GM12878 (cell line): ENCODE data around the gene LRP1.

ENCODE experiments used
- BCL11A ChIP-seq: IDR thresholded peaks from 2 replicates; pipeline ENCODE4 v1.6.1; 2011; ENCODE audit warnings: low read depth, low read length
- BHLHE40 ChIP-seq, 2 experiments: fragments of 450-650 bp in 1 of 2; IDR thresholded peaks; 2 replicates each; pipeline ENCODE4 v1.6.1; 2011 to 2017; ENCODE audit warnings: low read depth in 2 of 2, borderline replicate concordance in 1 of 2, improper control_type of control experiment in 1 of 2, low read length in 1 of 2, mild to moderate bottlenecking in 1 of 2
- CTCF ChIP-seq, 3 experiments: IDR thresholded peaks in 2 of 3; conservative IDR thresholded peaks in 1 of 3; 2 replicates each; pipeline ENCODE4 v1.5.1; 2011; ENCODE audit warnings: low read depth in 3 of 3, low read length in 3 of 3, mild to moderate bottlenecking in 3 of 3, control low read depth in 2 of 3, moderate library complexity in 2 of 3, inconsistent platforms in 1 of 3, mixed read lengths in 1 of 3; ENCODE audit not compliant: control insufficient read depth in 2 of 3, insufficient read depth in 1 of 3; ENCODE audit errors: extremely low read depth in 1 of 3
- EGR1 ChIP-seq, 2 experiments: IDR thresholded peaks; 1 replicate in 1 of 2; 2 replicates in 1 of 2; pipeline ENCODE4 v1.6.1; 2011 to 2012; ENCODE audit warnings: low read depth in 2 of 2, low read length in 2 of 2, borderline replicate concordance in 1 of 2, mild to moderate bottlenecking in 1 of 2, moderate library complexity in 1 of 2
- ETV6 ChIP-seq, 2 experiments: fragments of 450-650 bp in 1 of 2; IDR thresholded peaks in 1 of 2; conservative IDR thresholded peaks in 1 of 2; 2 replicates each; pipeline ENCODE4 v1.6.1; 2014; ENCODE audit warnings: antibody characterized with exemption in 1 of 2, borderline replicate concordance in 1 of 2, low read depth in 1 of 2, mild to moderate bottlenecking in 1 of 2, moderate library complexity in 1 of 2
- EZH2 ChIP-seq: IDR thresholded peaks from 2 replicates; pipeline ENCODE4 v1.6.1; 2012; ENCODE audit warnings: low read depth, mild to moderate bottlenecking, control low read depth, inconsistent platforms, low read length, borderline replicate concordance; ENCODE audit not compliant: control insufficient read depth
- FOXK2 ChIP-seq: fragments of 450-650 bp; IDR thresholded peaks from 2 replicates; pipeline ENCODE4 v1.6.1; 2017; ENCODE audit warnings: mild to moderate bottlenecking, moderate library complexity
- KDM1A ChIP-seq: fragments of 200-600 bp; sonication (generic); IDR thresholded peaks from 2 replicates; pipeline ENCODE4 v1.6.1; 2016; ENCODE audit warnings: borderline replicate concordance
- MYC ChIP-seq: IDR thresholded peaks from 2 replicates; pipeline ENCODE4 v1.6.1; 2011; ENCODE audit warnings: mild to moderate bottlenecking, low read length, moderate library complexity, inconsistent platforms; ENCODE audit not compliant: insufficient read depth, insufficient replicate concordance, insufficient read length, severe bottlenecking
- NFIC ChIP-seq: IDR thresholded peaks from 2 replicates; pipeline ENCODE4 v1.6.1; 2012; ENCODE audit warnings: low read depth, mild to moderate bottlenecking, inconsistent platforms, low read length, moderate library complexity
- POLR2A ChIP-seq: IDR thresholded peaks from 2 replicates; pipeline ENCODE4 v1.6.1; 2011; ENCODE audit warnings: low read depth, mild to moderate bottlenecking, low read length
- POLR2AphosphoS5 ChIP-seq: IDR thresholded peaks from 2 replicates; pipeline ENCODE4 v1.6.1; 2011; ENCODE audit warnings: mild to moderate bottlenecking, low read length, inconsistent platforms
- SUZ12 ChIP-seq: fragments of 200-600 bp; sonication (generic); IDR thresholded peaks from one replicate; pipeline ENCODE4 v1.6.1; 2018; ENCODE audit warnings: antibody characterized with exemption, mild to moderate bottlenecking; ENCODE audit not compliant: unreplicated experiment
- ZZZ3 ChIP-seq: IDR thresholded peaks from 2 replicates; pipeline ENCODE4 v1.6.1; 2011; ENCODE audit warnings: low read depth; ENCODE audit not compliant: control insufficient read depth, insufficient read length

GRCh38 chr12:57181561-57182155 is 53.4 kb downstream of the LRP1 start:
- TF ChIP-seq CTCF (IDR thresholded peaks at IDR 0.05 in 2 of 3, conservative IDR thresholded peaks at IDR 0.05 in 1 of 3; ENCODE audit: control insufficient read depth in 2 of 3, extremely low read depth in 1 of 3, insufficient read depth in 1 of 3, low read depth in 3 of 3, low read length in 3 of 3) (no peak), POLR2A (no peak), KDM1A (no peak), NFIC (no peak), BCL11A (no peak), SUZ12 (no peak), BHLHE40 (IDR thresholded peaks at IDR 0.05; ENCODE audit: borderline replicate concordance in 1 of 2, low read depth in 2 of 2, low read length in 1 of 2) (no peak), EGR1 (IDR thresholded peaks at IDR 0.05; ENCODE audit: borderline replicate concordance in 1 of 2, low read depth in 2 of 2, low read length in 2 of 2) (no peak), FOXK2 (no peak), MYC (no peak), POLR2AphosphoS5 (no peak), EZH2 (no peak), ETV6 (conservative IDR thresholded peaks at IDR 0.05 in 1 of 2, IDR thresholded peaks at IDR 0.05 in 1 of 2; ENCODE audit: borderline replicate concordance in 1 of 2, low read depth in 1 of 2) (no peak), ZZZ3 (no peak)
